NCI-H774 (cell line): ENCODE data around the gene OR10A2.
"Not testable (repeated sequence)": the region's sequence is repeated elsewhere in the genome, so short reads cannot be mapped to it uniquely, and the experiment has no call there.

Source experiments
- DNase-seq: peaks from one replicate; lab custom pipeline; 2025; lab: John Stamatoyannopoulos, UW

OR10A2 gene

GRCh38 chr11:6887711-6888110 lies 24.9 kb downstream of the OR10A2 start:
- DNase-seq: not testable (repeated sequence)

- DNase-seq: no peak
These were observed 26.0 kb downstream of the OR10A2 start for GRCh38 chr11:6888830-6889229.

- no peak for DNase-seq
These were observed 27.0 kb downstream of the OR10A2 start for GRCh38 chr11:6889835-6890234.

- no peak for DNase-seq
These were observed 29.5 kb downstream of the OR10A2 start, which contains the start of gene OR2D2 for GRCh38 chr11:6892400-6892799. Gene OR2D2 (minus strand): TSS chr11:6892500. CDS start chr11:6892500, 0 bp downstream.

GRCh38 chr11:6894097-6894496 lies 31.2 kb downstream of the OR10A2 start:
- DNase-seq: no peak

- no peak for DNase-seq
These were observed 32.2 kb downstream of the OR10A2 start for GRCh38 chr11:6895010-6895409.

GRCh38 chr11:6898911-6899310 lies 36.1 kb downstream of the OR10A2 start:
- no peak for DNase-seq

GRCh38 chr11:6900327-6900999 lies 37.6 kb downstream of the OR10A2 start:
- no peak for DNase-seq

- not testable (repeated sequence) for DNase-seq
These were observed 41.9 kb downstream of the OR10A2 start for GRCh38 chr11:6904804-6905203.

GRCh38 chr11:6911378-6911777 lies 48.5 kb downstream of the OR10A2 start:
- DNase-seq: no peak

- no peak for DNase-seq
These were observed 49.1 kb downstream of the OR10A2 start for GRCh38 chr11:6911948-6912347.

- DNase-seq: no peak
These were observed 56.8 kb downstream of the OR10A2 start for GRCh38 chr11:6919698-6920097.

GRCh38 chr11:6920702-6921101 lies 57.8 kb downstream of the OR10A2 start, which contains the start of gene OR2D3:
Gene OR2D3 (plus strand): TSS chr11:6921002. CDS start chr11:6921002, 0 bp downstream.
- no peak for DNase-seq
